ENCODE results near the gene EPN2.
A peak's percentile ranks its signal among the peaks of the same experiment; 100 is the strongest.
"Not testable (repeated sequence)": the region's sequence is repeated elsewhere in the genome, so short reads cannot be mapped to it uniquely, and the experiment has no call there.

The EPN2 gene

GRCh38 chr17:19343256-19343630, 106.1 kb downstream of the EPN2 start:
- DNase-seq = no peak

GRCh38 chr17:19343671-19344151, 106.5 kb downstream of the EPN2 start:
- DNase-seq = no peak

- no peak for DNase-seq
These were observed 107.3 kb downstream of the EPN2 start for GRCh38 chr17:19344311-19345066.

GRCh38 chr17:19345067-19345460, 107.9 kb downstream of the EPN2 start:
- no peak for DNase-seq

GRCh38 chr17:19345486-19346350, 108.6 kb downstream of the EPN2 start:
- DNase-seq = no peak

- peak in 2 of 56 donors; percentile 57 to 67 for DNase-seq
These were observed 109.4 kb downstream of the EPN2 start for GRCh38 chr17:19346351-19347255.

- no peak for DNase-seq
These were observed 110.3 kb downstream of the EPN2 start for GRCh38 chr17:19347323-19348080.

DNA sequence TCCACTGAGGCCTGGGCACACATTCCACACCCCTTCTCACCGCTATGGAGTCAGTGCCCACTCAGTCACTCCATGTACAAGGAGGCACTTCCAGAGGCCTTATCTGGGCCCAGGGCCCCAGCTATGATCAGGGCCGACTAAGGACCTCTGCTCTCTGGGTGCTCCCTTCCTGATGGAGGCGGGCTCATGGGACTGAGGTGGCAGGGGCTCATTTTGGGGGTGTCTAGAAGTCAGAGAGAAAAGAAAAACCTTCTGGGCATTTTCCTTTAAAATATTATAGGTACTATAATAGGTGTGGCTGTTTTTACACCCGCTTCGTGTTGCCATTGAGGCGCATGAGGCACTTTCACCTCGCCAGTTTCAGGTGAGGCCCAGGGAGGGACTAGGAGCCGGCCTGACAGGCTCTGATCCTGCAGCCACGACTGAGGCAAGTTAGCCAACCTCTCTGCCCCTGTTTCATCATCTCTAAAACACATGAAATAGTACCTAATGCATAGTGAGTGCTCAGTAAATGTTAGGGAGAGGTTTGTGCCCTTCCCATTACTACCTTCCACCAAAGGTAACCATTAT, 111.0 kb downstream of the EPN2 start:
- no peak for DNase-seq

DNA sequence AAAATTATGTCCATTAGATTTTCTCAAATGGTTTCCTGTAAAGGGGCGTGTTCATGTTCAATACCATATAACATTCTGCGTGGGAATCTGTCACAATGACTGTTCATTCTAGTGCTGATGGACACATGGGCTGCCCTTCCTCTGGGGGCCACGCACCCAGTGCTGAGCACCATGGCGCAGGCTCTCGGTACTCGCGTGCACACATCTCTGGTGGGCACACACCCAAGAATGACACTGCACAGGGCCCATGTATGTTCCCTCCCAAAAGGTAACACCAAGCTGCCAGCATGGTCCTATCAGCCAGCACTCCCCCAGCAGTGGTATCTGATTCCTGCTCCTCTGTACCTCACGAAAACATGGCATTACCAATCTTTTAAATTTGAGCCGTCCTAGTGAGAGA, 111.6 kb downstream of the EPN2 start:
- no peak for DNase-seq

DNA sequence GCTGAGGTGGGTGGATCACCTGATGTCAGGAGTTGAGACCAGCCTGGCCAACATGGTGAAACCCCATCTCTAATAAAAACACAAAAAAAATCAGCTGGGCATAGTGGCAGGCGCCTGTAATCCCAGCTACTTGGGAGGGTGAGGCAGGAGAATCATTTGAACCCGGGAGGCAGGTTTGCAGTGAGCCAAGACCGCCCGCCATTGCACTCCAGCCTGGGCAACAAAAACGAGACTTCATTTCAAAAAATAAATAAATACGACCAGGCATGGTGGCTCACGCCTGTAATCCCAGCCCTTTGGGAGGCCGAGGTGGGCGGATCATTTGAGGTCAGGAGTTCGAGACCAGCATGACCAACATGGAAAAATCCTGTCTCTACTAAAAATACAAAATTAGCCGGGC, 116.2 kb downstream of the EPN2 start:
- DNase-seq = not testable (repeated sequence)

- DNase-seq = no peak
These were observed 117.6 kb downstream of the EPN2 start for GRCh38 chr17:19354748-19355147.

DNA sequence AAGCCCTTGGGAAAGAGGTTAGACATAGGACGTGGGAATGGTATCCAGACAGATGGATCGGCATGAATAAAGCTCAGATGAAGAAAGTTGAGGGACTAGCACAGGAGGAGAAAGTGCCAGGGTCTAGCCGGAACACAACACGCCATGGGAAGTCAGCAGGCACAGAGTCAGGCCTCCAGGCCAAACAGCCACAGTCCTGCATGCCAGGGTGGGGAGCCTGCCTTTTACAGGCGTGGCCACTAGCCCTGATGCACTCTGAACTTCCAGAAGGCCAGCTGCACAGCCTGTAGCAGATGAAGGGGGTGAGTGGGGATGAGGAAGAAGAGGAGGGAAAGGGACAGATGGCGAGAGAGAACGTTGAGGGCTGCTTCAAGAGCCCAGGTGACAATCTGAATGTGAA, 120.2 kb downstream of the EPN2 start:
- DNase-seq = no peak

GRCh38 chr17:19357761-19358160, 120.6 kb downstream of the EPN2 start:
- no peak for DNase-seq

DNA sequence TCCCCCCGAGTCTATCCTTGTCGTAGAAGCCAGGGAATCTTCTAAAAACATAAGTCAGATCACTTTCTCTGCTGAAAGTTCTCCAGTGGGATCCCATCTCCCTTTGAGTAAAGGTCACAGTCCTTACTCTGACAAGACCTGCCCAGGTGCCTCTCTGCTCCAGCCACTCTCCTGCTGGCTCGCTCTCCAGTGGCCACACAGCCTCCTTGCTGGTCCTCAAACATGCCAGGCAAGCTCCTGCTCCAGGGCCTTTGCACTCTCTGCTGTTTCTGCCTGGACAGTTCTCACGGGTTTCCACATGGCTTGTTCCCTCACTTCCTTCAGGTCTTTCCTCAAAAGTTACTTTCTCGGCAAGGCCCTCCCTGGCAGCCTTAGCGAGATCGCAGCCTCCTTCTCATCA, 122.0 kb downstream of the EPN2 start:
- DNase-seq = no peak

- no peak for DNase-seq
These were observed 122.7 kb downstream of the EPN2 start for GRCh38 chr17:19359856-19360255.

DNA sequence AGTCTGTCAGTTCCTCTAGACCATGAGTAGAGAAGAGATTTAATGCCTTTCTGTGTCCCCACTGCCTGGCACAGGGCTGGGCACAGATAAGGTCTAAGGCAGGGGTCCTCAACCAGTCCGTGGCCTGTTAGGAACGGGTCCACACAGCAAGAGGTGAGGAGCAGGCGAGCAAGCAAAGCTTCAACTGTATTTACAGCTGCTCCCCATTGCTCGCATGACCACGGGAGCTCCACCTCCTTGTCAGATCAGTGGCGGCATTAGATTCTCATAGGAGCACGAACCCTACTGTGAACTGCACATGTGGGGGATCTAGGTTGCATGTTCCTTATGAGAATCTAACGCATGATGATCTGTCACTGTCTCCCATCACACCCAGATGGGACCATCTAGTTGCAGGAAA, 123.6 kb downstream of the EPN2 start:
- no peak for DNase-seq

DNA sequence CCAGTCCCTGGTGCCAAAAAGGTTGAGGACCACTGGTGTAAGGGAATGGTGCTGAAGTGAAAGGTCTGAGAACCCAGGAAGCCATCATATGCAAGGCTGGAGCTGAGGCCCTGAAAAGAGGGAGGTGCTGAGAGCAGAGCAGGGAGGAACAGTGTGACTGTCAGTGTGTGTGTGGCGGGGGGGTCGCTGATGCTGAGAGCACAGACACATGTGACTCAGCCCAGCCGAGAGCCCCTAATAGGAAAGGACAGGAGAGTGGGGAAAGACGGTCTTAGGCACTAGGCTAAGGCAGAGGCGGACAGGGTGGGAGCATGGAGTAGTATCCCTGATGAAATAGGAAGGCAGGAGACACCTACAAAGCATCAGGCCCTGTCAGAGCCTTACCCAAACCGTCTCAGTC, 124.2 kb downstream of the EPN2 start:
- no peak for DNase-seq

DNA sequence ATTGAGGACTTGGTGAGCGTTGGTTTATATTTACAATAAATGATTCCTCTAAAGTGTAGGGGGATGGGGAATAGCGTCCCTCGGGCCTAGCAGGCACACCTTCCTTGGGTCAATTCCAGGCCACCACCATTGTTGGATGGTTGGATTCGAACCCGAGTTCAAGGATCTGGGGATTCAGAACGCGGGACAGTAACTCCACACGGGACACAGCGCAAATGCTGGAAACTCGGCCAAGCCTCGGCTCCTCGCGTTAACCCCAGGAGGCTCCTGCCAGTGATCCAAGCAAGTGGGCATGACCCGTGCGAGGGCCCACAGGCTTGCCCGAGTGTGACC, 124.7 kb downstream of the EPN2 start:
- no peak for DNase-seq

DNA sequence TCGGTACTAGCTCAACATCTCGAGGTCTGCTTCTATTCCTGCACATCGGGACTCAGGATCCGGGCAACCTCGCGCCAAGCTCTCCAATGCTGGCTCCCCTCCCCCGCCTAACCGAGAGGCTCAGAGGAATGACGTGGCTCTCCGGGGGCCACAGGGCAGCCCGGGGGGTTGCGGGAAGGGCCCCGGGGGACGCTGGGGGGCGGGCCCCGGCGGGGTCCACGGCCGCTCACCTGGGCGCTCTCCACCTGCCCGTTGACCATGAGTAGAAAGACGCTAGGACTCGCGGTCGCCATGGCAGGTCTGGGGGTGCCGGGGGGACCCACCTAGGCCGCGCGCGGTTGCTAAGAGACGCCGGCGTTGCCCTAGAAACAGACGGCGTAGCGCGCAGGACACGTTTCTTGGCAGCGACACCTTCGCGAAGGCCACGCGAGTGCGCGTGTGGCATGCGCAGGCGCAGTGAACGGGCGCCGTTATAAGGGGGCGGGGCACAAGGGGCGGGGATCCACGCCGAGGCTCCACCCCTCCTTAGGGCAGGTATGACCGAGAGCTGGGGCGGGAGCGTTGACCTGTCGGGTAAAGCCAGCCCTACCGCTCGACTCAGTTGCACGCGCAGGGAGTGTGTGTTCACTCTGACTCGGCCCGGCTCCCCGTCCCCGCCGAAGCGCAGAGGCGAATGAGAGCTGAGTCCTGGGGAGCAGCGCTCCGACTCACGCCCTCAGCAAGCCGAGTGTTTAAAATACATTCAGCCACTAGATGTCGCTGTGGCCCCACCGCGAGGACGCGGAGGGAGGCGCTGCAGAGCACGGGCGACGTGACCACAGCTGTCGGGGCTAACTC, 125.3 kb downstream of the EPN2 start, which contains the start of gene B9D1:
TSS of gene B9D1 (minus strand) at position 447 of the 837 bp plus-strand sequence. CDS start at position 293, 154 bp downstream.
- DNase-seq = peak; percentile 63 to 99 (median 93)

- no peak for DNase-seq
These were observed 125.9 kb downstream of the EPN2 start for GRCh38 chr17:19363114-19363438.
